ENCODE data around the gene CDCP2.

The CDCP2 gene

DNA sequence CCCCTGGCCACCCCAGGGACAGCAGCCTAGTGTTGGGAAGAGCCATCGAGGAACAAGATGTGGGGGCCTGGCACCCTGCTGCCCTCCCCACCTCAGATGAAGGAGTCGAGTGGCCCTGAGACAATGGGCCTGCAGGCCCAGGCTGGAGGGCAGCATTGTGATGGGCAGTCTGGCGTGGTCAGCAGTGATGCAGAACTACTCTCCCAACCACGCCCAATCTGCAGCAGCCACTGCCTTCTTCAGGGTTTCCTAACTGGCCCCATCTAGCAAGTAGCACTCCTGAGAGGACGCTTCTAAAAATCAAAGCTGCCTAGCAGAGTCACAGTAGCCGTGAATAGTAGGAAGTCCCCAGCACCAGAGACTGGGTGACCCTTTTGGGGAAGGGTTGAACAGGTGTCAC, 18.5 kb downstream of the CDCP2 start:
- H3K4me3 Mint-ChIP-seq = no peak overlapping the region
- no peak overlapping the region for H3K27ac Mint-ChIP-seq
- H3K9me3 Mint-ChIP-seq = no peaks in the 10 kb centered on the region
- no peaks in the 10 kb centered on the region for H3K36me3 Mint-ChIP-seq
- no peaks in the 10 kb centered on the region for H3K4me1 Mint-ChIP-seq
- ATAC-seq (no peak), DNase-seq (ENCODE audit: low spot score in 2 of 2) (no peak)

DNA sequence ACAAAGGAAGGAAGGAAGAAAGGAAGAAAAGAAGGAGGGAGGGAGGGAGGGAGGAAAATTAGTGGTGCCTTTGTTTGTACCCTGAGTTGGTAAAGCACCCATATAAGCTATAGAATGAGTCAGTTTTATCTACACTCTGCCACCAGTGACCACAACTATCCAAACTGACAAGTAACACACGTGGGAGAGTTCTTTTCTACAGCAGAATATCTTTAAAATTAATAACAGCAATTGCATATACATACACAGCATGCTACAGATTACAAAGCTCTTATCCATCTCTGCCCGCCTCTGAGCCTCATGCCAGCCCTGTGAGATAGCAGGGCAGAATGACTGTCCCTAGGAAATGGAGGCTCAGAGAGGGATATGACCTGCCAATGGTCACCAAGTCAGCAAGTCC, 20.3 kb downstream of the CDCP2 start:
- Mint-ChIP-seq H3K27ac (no peak overlapping the region), H3K36me3 (no peaks in the 10 kb centered on the region), H3K9me3 (no peaks in the 10 kb centered on the region), H3K4me1 (no peaks in the 10 kb centered on the region), H3K4me3 (no peak overlapping the region)
- no peak for DNase-seq (ENCODE audit: low spot score in 2 of 2)
- no peak for ATAC-seq

DNA sequence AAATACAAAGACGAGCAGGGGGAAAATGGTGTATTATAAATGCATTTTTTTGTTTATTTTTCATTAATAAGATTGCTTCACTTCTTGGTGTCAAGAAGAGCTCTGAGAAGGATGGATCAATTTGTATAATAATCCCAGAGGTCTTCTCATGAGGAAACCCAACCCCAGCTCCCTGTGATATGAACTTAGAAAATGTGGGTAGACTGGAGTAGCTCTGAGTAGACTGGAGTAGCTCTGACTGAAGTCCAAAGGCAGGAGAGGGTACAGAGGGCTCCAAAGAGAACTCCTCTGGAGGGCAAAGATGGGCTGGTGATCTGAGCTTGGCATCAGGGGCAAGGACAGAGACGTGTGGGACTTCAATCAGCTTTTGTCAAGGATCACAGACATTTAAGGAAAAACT, 21.4 kb downstream of the CDCP2 start:
- DNase-seq (ENCODE audit: low spot score in 2 of 2) (no peak), ATAC-seq (no peak)
- Mint-ChIP-seq H3K27ac (no peak overlapping the region), H3K4me1 (no peaks in the 10 kb centered on the region), H3K36me3 (no peaks in the 10 kb centered on the region), H3K9me3 (no peaks in the 10 kb centered on the region), H3K4me3 (no peak overlapping the region)

DNA sequence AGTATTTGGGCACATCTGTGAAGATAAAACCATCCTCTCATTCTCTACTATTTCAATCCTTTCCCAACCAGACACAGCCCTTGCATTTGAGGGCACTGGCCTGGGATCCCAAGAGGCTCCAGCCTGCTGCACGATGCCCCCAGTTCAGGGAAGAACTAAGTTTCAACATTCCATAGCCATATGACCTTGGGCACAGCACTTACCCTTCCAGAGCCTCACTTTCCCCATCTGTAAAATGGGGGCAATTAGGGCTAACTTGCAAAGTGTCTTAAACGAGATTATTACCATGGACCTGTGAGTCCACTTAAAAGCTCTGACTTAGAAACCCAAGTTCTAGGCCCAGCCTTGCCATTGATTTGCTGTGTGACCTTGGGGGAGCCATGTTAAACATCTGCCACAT, 22.9 kb downstream of the CDCP2 start:
- Mint-ChIP-seq H3K4me1 (no peaks in the 10 kb centered on the region), H3K27ac (no peak overlapping the region), H3K9me3 (no peaks in the 10 kb centered on the region), H3K4me3 (no peak overlapping the region), H3K36me3 (no peaks in the 10 kb centered on the region)
- DNase-seq (ENCODE audit: low spot score in 2 of 2) (no peak), ATAC-seq (no peak)

DNA sequence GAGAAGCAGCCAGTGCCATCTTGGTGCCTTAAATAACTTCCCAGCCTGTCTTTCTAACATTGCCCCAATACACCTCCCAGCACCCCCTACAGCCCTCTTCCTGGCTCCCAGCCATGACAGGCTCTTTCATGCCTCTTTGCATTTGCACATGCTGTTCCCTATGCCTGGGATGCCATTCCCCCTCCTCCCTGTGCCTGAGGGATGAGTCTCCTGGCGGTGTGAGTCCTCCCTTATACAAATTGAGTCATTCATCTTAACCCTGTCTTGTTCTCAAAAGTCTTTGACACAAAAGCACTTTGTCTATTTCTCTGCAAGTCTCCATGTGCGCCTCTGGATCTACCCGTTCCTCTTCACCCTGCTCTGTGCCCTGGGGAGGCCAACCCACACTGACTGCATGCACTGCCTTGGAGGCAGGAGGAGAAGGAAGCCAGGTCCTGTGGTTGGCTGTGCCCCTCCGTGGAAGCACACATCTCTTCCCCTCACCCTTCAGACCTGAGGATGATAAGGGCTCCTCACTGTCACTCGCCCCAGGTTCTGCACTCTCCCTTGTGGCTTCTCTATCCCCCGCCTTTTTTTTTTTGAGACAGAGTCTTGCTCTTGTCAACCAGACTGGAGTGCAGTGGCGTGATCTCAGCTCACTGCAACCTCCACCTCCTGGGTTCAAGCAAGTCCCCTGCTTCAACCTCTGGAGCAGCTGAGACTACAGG, 25.1 kb downstream of the CDCP2 start:
- ATAC-seq (no peak), DNase-seq (ENCODE audit: low spot score in 2 of 2) (no peak)
- no peaks in the 10 kb centered on the region for H3K4me1 Mint-ChIP-seq
- no peaks in the 10 kb centered on the region for H3K9me3 Mint-ChIP-seq
- no peak overlapping the region for H3K27ac Mint-ChIP-seq
- H3K4me3 Mint-ChIP-seq = no peak overlapping the region
- no peaks in the 10 kb centered on the region for H3K36me3 Mint-ChIP-seq

DNA sequence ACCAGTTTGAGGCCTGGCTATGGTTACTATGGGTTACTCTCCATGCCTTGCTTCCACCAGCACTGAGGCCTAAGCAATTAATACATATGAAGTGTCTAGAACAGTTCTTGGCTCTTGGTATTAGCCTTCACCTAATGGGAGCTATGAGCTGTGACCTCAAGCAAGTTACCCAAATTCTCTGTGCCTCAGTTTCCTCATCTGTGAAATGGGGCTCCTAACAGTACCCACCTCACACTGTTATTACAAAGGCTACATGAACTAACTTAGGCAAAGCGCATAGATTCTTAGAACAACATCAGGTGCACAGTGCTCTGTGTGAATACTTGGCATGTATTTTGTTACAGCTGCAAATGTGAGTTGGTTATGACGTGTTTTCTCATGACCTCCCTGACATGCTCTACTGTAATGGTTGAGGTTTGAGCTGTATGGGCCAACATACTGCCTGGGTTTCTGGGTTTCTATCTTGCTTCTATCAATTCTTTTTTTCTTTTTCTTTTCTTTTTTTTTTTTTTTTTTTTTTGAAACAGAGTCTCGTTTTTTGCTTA, 26.5 kb downstream of the CDCP2 start:
- no peak for DNase-seq (ENCODE audit: low spot score in 2 of 2)
- H3K9me3 Mint-ChIP-seq = no peaks in the 10 kb centered on the region
- no peaks in the 10 kb centered on the region for H3K36me3 Mint-ChIP-seq
- H3K27ac Mint-ChIP-seq = no peak overlapping the region
- H3K4me3 Mint-ChIP-seq = no peak overlapping the region
- no peak for ATAC-seq
- peaks cover 8% of the 10 kb centered on the region for H3K4me1 Mint-ChIP-seq

DNA sequence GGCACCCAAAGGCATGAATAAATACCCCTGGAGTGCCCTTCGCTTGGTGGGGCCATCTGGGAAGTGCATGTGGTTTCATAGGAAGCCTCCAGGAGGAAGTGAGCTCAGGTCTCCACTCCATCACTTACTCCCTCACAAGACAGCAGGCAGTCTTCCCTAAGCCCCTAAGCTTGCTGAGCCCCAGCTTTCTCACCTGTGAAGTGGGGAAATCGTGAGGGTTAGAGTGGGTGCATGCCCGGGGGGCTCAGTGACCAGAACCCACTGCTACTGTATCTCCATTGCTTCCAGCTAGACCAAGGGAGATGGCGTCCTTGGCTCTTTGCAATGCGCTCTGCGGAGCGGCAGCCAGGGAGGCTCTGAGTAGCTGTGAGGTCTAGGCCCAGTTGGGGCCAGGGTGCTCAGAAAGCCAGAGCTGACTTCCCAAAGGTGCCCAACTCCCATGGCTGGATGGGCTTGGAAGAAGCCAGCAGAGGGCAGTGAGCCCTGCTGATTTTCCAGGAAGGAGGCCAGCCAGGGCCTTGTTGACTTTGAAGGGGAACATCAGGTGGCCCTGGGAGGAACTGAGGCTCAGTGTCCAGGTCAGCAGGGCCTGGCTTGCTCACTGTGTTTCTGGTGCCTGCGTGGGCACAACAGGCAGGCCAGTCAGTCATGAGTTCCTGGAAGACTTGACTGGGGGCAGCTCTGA, 27.3 kb downstream of the CDCP2 start:
- ATAC-seq = no peak
- H3K9me3 Mint-ChIP-seq = no peaks in the 10 kb centered on the region
- no peak for DNase-seq (ENCODE audit: low spot score in 2 of 2)

DNA sequence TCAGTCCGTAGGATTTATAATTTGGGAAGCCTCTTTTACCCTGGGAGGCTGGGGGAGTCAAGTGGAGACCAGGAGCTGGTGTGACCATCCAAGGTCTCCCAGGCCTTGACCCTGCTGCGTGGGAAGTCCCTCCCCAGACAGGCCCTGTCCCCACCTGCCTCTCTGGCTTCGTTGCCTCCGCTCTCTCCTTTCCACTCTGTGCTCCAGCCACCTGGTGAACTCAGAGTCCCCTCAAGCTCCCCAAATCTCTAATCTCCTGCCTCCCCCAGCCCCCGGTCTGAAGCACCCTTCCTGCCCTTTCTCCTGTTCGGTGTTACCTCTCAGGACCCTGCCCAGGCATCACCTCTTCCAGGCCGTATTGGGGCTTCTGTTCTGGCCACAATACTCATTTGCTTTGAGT, 27.9 kb downstream of the CDCP2 start:
- H3K9me3 Mint-ChIP-seq = no peaks in the 10 kb centered on the region
- peaks cover 9% of the 10 kb centered on the region for H3K4me1 Mint-ChIP-seq
- no peak for ATAC-seq
- H3K4me3 Mint-ChIP-seq = no peak overlapping the region
- no peaks in the 10 kb centered on the region for H3K36me3 Mint-ChIP-seq
- DNase-seq (ENCODE audit: low spot score in 2 of 2) = no peak
- H3K27ac Mint-ChIP-seq = no peak overlapping the region

More for the DNA sequence above, 27.3 kb downstream of the CDCP2 start:
- H3K4me1 Mint-ChIP-seq = peaks cover 9% of the 10 kb centered on the region
- no peak overlapping the region for H3K27ac Mint-ChIP-seq
- no peak overlapping the region for H3K4me3 Mint-ChIP-seq
- no peaks in the 10 kb centered on the region for H3K36me3 Mint-ChIP-seq

DNA sequence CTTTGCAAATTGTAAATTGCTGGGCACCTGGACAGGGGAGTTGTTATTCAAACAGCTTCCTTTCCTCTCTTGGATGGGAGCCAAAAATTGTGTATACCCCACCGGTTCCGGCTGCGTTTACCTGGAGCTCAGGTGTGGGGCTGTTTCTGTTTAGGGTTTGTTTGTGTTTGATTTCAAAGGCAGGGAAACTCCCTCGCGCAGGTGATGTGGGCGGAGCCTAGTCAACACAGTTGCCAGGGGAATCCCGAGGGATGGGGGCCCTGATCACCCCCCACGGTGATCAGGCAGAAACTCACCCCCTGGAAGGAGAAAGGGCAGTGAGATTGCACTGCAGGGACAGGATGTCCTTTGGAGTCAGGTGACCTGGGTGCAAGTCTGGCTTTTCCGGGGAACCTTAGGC, 28.3 kb downstream of the CDCP2 start:
- H3K36me3 Mint-ChIP-seq = no peaks in the 10 kb centered on the region
- no peak overlapping the region for H3K27ac Mint-ChIP-seq
- peaks cover 9% of the 10 kb centered on the region for H3K4me1 Mint-ChIP-seq
- H3K4me3 Mint-ChIP-seq = no peak overlapping the region
- DNase-seq (ENCODE audit: low spot score in 2 of 2) (no peak), ATAC-seq (no peak)
- H3K9me3 Mint-ChIP-seq = no peaks in the 10 kb centered on the region

DNA sequence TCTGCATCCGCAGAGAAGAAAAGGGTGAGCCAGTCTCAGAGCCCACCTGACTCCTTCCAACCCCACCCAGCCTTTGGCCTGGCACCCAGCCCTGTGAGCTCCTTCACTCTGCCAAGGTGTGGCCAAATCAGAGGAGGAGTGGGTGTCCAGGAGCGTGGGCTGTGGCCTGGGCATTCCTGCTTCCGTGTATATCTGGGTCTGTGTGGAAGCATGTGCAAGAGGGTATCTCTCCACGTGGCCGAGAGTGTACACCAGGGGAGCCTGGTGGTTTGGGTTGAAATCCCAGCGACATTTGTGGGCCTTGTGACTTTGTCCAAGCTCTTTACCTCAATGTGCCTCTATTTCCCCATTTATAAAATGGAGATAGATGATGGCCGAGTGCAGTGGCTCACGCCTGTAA, 29.8 kb downstream of the CDCP2 start:
- Mint-ChIP-seq H3K36me3 (no peaks in the 10 kb centered on the region), H3K27ac (no peak overlapping the region)

DNA sequence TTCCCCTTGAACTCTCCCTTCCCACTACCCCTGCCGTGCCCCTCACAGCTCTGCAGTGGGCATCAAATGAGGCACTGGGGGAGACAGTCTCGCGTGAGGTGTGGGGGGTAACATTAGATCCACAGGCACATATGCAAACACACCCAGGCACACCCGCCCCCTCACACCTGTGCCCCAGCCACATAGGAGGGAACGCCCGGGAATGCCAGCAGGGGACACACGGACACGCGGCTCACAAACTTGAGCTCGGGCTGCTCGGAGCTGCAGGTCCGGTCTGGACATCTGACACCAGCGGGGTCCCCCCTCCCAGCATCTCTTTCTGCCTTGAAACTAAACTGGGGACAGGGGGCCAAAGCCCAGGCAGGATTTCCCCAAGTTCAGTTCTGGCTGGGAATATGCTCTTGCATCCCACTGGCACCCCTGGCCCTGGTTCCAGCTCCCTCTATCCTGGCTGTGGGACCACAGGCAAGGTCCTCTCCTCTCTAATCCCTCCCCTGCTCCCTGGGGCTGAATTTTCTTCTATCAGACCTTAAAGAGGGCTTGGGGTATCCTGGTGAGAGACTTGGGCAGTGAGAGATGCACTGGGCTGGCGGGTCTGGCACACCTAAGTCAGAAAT, 30.6 kb downstream of the CDCP2 start:
- Mint-ChIP-seq H3K27ac (no peak overlapping the region), H3K36me3 (no peaks in the 10 kb centered on the region), H3K4me1 (peaks cover 9% of the 10 kb centered on the region), H3K4me3 (peak overlapping the region; percentile 14), H3K9me3 (no peaks in the 10 kb centered on the region)
- DNase-seq (ENCODE audit: low spot score in 2 of 2) (no peak), ATAC-seq (peak; percentile 4)

More for the DNA sequence above, 29.8 kb downstream of the CDCP2 start:
- ATAC-seq (no peak), DNase-seq (ENCODE audit: low spot score in 2 of 2) (no peak)
- Mint-ChIP-seq H3K9me3 (no peaks in the 10 kb centered on the region), H3K4me3 (no peak overlapping the region), H3K4me1 (peaks cover 9% of the 10 kb centered on the region)

DNA sequence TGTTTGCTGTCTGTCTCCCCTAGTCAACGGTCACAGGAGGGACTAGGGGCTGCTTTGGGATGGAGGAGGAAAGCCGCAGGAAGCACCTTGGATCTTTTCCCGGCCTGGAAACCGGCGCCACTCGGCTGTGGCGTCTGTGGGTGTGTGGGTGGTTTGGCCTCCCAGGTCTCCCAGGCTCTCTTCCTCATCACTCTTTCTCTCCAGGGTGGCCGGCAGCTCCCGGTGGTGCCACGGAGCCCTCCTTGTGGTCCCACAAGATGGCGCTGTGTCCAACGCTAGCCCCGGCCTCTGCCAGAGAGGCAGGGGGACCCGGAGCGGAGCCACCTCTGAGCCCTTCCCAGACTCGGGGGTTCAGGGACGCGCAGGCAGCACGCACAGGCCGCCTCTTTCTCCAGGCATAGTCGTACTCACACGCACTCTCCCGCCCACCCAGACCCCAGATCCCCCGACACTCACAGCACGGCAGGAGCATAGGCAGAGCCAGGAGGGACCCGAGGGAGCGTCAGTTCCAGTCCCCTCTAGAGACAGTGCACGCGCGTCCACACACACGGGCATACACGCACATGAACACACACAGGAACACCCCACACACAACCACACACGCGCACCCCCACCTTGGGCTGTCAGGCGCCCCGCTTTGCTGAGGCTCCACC, 31.2 kb downstream of the CDCP2 start:
- Mint-ChIP-seq H3K9me3 (no peaks in the 10 kb centered on the region), H3K27ac (no peak overlapping the region), H3K4me3 (peak overlapping the region; percentile 14), H3K36me3 (no peaks in the 10 kb centered on the region), H3K4me1 (peaks cover 9% of the 10 kb centered on the region)
- peak; percentile 76 for ATAC-seq
- peak; percentile 59 to 82 for DNase-seq (ENCODE audit: low spot score in 2 of 2)

DNA sequence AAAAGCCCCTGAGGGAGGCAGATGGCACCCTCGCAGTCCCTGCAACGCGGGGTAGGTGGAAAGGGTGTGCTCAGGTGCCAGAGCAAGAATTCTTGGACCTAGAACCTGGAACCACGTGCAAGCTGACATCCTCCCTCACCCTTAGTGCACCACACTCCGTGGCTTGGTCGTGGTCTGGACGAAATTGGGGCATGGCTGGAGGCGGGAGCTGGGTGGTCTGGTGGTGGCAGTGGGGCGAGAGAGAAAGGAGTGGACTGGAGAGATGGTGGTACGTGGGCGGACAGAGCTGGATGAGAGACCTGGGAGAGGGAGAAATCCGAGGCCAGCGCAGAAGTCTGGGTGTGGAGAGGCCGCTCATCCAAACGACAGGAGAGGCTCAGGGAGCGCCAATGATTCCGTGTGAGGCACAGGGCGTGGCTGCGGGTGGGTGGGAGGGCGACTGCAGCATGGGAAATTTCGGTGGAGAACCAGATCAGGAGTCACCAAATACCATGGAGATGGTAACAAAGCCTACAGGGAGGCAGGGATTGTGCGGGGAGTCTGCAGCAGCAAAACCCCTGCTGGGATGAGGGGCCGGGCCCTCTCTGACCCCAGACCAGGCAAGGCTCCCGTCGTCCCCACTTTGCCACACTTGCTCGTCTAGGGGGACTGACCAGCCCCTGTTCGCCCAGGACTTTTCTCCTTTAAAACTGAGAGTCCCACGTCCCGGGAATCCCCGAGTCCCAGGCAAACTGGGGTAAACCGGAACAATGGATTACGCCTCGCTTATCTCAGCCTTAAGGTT, 31.9 kb downstream of the CDCP2 start:
- H3K4me1 Mint-ChIP-seq = peaks cover 9% of the 10 kb centered on the region
- H3K27ac Mint-ChIP-seq = no peak overlapping the region
- no peak for DNase-seq (ENCODE audit: low spot score in 2 of 2)
- no peaks in the 10 kb centered on the region for H3K9me3 Mint-ChIP-seq
- no peak for ATAC-seq
- no peak overlapping the region for H3K4me3 Mint-ChIP-seq
- H3K36me3 Mint-ChIP-seq = no peaks in the 10 kb centered on the region

DNA sequence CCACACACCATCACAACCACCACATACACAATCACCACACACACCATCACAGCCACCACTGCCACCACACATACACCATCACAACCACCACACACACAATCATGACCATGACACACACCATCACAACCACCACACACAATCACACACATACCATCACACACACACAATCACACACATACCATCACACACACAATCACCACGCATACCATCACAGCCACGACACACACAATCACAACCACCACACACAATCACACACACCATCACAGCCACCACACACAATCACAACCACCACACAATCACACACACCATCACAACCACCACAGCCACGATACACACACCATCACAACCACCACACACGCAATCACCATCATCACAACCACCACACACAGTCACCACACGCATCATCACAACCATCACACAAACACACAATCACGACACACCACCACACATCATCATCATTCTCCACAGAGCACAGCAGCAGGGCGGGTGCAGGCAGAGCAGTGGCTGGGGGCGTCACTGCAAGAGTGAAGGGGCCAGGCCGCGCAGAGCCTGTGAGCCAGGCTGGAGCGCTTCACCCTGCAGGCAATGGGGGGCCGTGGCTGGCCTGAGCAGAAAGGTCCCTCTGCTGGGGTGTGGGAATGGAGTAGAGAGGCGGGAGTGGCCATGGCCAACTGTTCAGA, 32.6 kb downstream of the CDCP2 start:
- H3K36me3 Mint-ChIP-seq = no peaks in the 10 kb centered on the region
- H3K9me3 Mint-ChIP-seq = no peaks in the 10 kb centered on the region
- H3K27ac Mint-ChIP-seq = no peak overlapping the region
- peaks cover 9% of the 10 kb centered on the region for H3K4me1 Mint-ChIP-seq
- DNase-seq (ENCODE audit: low spot score in 2 of 2) = no peak
- H3K4me3 Mint-ChIP-seq = no peak overlapping the region
- ATAC-seq = no peak
